Osteoblast (primary cell): ENCODE data around the gene PRKCA. TPM values are rescaled to one million over a fixed set of nuclear protein-coding genes. Genes with fewer than 3 reads are reported as not detected.

Experiments used
- DNase-seq: peaks from one replicate; pipeline ENCODE4 v3.0.0; 2011; ENCODE audit warnings: low spot score, mixed read lengths; ENCODE audit not compliant: insufficient read length; ENCODE audit errors: missing footprints
- H2AFZ ChIP-seq: 2 replicates; pipeline ENCODE4 v1.6.0; 2011; ENCODE audit warnings: mild to moderate bottlenecking, low read length
- H3K27ac ChIP-seq: 2 replicates; pipeline ENCODE4 v1.5.1; 2011; ENCODE audit warnings: mild to moderate bottlenecking, low read depth, low read length, moderate library complexity
- H3K27me3 ChIP-seq: 2 replicates; pipeline ENCODE4 v1.6.0; 2012; ENCODE audit warnings: mild to moderate bottlenecking, control low read depth, inconsistent platforms, low read length, moderate library complexity; ENCODE audit not compliant: insufficient read depth
- H3K36me3 ChIP-seq: 2 replicates; pipeline ENCODE4 v1.5.1; 2011; ENCODE audit warnings: mild to moderate bottlenecking, low read length, control low read depth, moderate library complexity; ENCODE audit not compliant: insufficient read depth
- H3K4me1 ChIP-seq: 2 replicates; pipeline ENCODE4 v1.5.1; 2011; ENCODE audit warnings: mild to moderate bottlenecking, low read length, control low read depth, moderate library complexity; ENCODE audit not compliant: insufficient read depth
- H3K4me2 ChIP-seq: 2 replicates; pipeline ENCODE4 v1.6.0; 2011; ENCODE audit warnings: mild to moderate bottlenecking, low read length; ENCODE audit not compliant: insufficient read depth
- H3K4me3 ChIP-seq: fragments of 200-600 bp; sonication (generic); 3 replicates; pipeline ENCODE4 v1.5.1; 2012; ENCODE audit warnings: mild to moderate bottlenecking, low read length, inconsistent platforms; ENCODE audit not compliant: insufficient read depth
- H3K79me2 ChIP-seq: 2 replicates; pipeline ENCODE4 v1.6.0; 2012; ENCODE audit warnings: mild to moderate bottlenecking, low read length, control low read depth, inconsistent platforms; ENCODE audit not compliant: insufficient read depth
- H3K9me3 ChIP-seq: 2 replicates; pipeline ENCODE4 v1.5.1; 2011; ENCODE audit warnings: low read depth, low read length, control low read depth
- H4K20me1 ChIP-seq: 2 replicates; pipeline ENCODE4 v1.6.0; 2012; ENCODE audit warnings: mild to moderate bottlenecking, low read length, control low read depth; ENCODE audit not compliant: insufficient read depth
- total RNA-seq: library from RNA; depleted of rRNA; stranded (reverse); fragments of >200 nt; gene quantifications from 2 replicates; pipeline ENCODE4 v1.2.3, GENCODE V29; 2012
- TF ChIP-seq, protein P1 (sequence below): IDR thresholded peaks from 2 replicates; pipeline ENCODE4 v1.5.1; 2011; ENCODE audit warnings: mild to moderate bottlenecking, low read depth, low read length, moderate library complexity; ENCODE audit errors: extremely low read depth

Gene PRKCA
- total RNA-seq, 1 donor, result 46.0 TPM

DNA sequence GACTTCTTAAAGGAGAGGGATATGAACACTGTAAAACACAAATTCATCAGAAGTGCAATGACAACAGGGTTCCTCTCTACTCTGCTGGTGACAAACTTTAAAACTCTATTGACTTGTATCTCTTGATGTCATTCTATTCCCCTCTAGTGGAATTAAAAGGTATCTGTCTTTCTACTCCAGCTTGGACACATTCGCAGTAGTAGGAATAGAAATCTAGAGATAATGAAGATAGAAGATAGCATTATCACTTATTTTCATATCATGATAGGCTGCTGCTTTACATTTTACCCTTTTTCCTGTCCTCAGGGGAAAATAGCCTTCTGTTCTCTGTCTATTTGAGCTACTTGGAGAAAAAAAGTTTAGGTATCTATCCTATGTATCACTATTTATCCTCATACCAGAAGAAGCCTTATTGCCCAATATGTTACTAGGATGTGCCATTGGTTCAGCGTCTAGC, 322.9 kb downstream of the PRKCA start:
- Histone ChIP-seq H3K4me1 (no peaks in the 10 kb centered on the region), H3K79me2 (peaks cover 19% of the 10 kb centered on the region), H2AFZ (no peak overlapping the region), H3K27ac (no peak overlapping the region), H4K20me1 (peaks cover 12% of the 10 kb centered on the region), H3K4me3 (no peak overlapping the region), H3K27me3 (no peaks in the 10 kb centered on the region), H3K4me2 (no peak overlapping the region), H3K9me3 (no peaks in the 10 kb centered on the region), H3K36me3 (no peaks in the 10 kb centered on the region)
- TF ChIP-seq, protein P1, sequence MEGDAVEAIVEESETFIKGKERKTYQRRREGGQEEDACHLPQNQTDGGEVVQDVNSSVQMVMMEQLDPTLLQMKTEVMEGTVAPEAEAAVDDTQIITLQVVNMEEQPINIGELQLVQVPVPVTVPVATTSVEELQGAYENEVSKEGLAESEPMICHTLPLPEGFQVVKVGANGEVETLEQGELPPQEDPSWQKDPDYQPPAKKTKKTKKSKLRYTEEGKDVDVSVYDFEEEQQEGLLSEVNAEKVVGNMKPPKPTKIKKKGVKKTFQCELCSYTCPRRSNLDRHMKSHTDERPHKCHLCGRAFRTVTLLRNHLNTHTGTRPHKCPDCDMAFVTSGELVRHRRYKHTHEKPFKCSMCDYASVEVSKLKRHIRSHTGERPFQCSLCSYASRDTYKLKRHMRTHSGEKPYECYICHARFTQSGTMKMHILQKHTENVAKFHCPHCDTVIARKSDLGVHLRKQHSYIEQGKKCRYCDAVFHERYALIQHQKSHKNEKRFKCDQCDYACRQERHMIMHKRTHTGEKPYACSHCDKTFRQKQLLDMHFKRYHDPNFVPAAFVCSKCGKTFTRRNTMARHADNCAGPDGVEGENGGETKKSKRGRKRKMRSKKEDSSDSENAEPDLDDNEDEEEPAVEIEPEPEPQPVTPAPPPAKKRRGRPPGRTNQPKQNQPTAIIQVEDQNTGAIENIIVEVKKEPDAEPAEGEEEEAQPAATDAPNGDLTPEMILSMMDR, result peak; percentile 54
- no peak for DNase-seq

DNA sequence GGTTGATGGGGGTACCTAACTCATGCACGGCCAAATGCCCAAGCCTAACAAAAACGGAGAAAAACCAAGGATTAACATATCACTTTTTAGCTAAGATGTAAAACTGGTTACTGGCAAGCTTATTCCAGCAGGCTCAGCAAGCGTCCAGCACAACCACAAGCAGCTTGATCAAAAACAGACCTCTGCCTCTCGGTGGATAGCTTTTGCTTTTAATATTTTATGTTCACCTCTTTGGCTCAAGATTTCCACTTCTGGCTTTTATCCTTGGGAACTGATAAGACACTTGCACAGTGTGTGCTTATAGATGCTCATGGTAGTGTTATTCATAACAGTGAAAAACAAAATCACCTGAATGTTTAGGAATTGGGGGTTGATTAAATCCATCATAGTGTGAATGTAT, 325.6 kb downstream of the PRKCA start:
- DNase-seq, result no peak

DNA sequence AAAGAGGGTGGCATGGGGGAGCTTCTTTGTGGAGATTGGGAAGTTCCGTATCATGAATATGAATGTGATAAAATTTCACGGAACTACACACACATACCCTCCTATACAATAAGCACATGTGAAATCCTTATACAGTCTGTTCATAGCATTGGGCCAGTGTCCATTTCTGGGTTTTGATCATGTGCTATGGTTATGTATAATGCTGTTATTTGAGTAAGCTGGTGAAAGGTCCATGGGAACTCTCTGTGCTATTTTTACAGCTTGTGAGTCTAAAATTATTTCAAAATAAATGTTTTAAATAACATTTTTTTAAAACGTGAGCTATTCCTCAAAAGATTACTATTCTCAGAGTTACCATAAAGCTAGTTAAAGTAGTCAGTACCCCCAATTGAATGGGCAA, 327.3 kb downstream of the PRKCA start:
- TF ChIP-seq, protein P1, result no peak
- peaks cover 8% of the 10 kb centered on the region for H3K4me1 ChIP-seq
- no peaks in the 10 kb centered on the region for H3K36me3 ChIP-seq
- no peak overlapping the region for H3K4me2 ChIP-seq
- H2AFZ ChIP-seq, result no peak overlapping the region
- H4K20me1 ChIP-seq, result peaks cover 19% of the 10 kb centered on the region
- H3K9me3 ChIP-seq, result no peaks in the 10 kb centered on the region
- DNase-seq, result no peak
- no peak overlapping the region for H3K27ac ChIP-seq
- H3K79me2 ChIP-seq, result peaks cover 18% of the 10 kb centered on the region
- H3K4me3 ChIP-seq, result no peak overlapping the region
- no peaks in the 10 kb centered on the region for H3K27me3 ChIP-seq

More for the DNA sequence above, 325.6 kb downstream of the PRKCA start:
- H3K36me3 ChIP-seq, result no peaks in the 10 kb centered on the region
- no peak overlapping the region for H3K4me2 ChIP-seq
- H3K4me3 ChIP-seq, result no peak overlapping the region
- H3K4me1 ChIP-seq, result peaks cover 4% of the 10 kb centered on the region
- no peaks in the 10 kb centered on the region for H3K27me3 ChIP-seq
- peaks cover 10% of the 10 kb centered on the region for H4K20me1 ChIP-seq
- TF ChIP-seq, protein P1, result no peak
- H3K9me3 ChIP-seq, result no peaks in the 10 kb centered on the region
- H3K79me2 ChIP-seq, result peaks cover 20% of the 10 kb centered on the region
- no peak overlapping the region for H3K27ac ChIP-seq
- no peak overlapping the region for H2AFZ ChIP-seq

DNA sequence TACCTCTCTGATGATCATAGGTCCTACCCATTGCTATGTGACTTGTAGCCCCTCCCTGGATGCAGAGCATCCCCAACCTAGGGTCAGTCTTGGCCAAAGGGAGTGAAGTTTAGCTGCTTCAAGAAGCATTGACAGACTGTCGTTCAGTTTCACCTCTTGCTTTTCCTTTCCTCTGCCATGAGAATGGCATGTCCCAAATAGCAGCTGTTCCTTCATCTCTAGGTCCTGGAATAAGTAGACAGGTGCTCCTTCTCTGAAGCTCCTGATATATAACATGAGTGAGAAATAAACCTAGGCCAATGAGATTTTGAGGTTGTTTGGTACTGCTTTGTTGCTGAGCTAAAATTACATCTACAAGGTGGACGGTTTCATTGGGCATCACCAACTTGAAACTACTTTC, 328.0 kb downstream of the PRKCA start:
- no peak overlapping the region for H3K4me3 ChIP-seq
- peaks cover 25% of the 10 kb centered on the region for H4K20me1 ChIP-seq
- no peaks in the 10 kb centered on the region for H3K9me3 ChIP-seq
- no peak overlapping the region for H3K27ac ChIP-seq
- no peak overlapping the region for H3K4me2 ChIP-seq
- no peaks in the 10 kb centered on the region for H3K27me3 ChIP-seq
- DNase-seq, result no peak
- peaks cover 8% of the 10 kb centered on the region for H3K4me1 ChIP-seq
- TF ChIP-seq, protein P1, result no peak
- no peak overlapping the region for H2AFZ ChIP-seq
- H3K36me3 ChIP-seq, result no peaks in the 10 kb centered on the region
- H3K79me2 ChIP-seq, result peaks cover 18% of the 10 kb centered on the region
